ENCODE data around the gene ARSA.

ARSA gene

DNA sequence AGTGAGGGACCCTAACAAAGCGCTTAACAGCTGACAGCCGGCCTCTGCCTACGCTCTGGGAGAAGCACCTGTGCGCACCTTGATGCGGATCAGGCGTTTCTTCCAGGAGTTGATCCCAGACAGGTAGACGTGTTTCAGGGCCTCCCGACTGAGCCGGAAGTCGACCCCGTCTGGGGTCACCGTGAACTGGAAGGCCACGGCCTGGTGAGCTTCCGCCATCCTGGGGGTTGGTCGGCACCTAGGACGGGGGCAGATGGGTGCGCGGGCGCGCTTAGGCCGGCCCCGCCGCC lies 50.3 kb downstream of the ARSA start:
- DNase-seq, result no peak

DNA sequence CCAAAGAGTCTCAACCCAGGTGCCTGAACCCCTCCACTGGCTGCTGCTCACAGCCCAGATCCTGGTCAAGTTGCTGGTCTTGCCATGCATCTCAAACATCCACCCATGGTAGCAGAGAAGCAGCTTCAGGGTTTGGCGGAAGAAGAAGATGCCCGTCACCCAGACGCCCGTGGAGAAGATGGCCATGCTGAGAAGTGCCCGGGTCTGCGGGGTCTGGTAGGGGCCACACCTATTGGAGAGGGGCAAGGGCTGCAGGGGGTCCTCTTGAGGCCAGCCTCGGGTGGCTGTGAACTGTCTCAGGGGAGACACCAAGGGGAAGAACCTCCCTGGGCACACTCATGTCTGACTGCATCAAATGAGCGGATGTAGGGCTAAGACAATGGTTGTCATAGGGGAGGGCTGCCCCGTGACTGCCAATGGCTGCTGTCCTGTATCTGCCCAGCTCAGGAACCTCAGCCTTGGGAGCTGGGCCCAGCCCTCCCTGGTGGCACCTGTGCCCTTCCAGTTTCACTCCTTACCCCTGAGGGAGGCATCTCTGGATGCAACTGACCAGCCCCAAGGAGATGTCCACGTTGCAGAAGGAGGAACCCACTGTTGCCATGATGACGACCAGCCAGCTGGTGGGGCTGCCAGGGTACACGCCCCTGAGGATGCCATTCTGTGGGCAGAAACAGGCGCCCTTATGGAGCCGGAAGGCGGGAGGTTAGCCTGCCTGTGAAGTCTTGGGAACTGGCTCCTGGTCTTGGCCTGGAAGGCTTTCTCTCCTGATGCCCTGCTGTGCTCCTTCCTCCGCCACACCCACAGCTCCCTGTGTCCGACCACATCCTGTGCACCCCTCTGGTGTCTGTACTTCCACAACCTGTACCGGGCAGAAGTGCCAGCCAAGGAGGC lies 50.9 kb downstream of the ARSA start:
- no peak for DNase-seq

- peak; percentile 78 for DNase-seq
Observed at GRCh38 chr22:50576070-50576469, 51.9 kb downstream of the ARSA start.

GRCh38 chr22:50575426-50575941 lies 52.5 kb downstream of the ARSA start:
- no peak for DNase-seq

Measured in islet precursor cell (in vitro differentiated cells).